ENCODE measurements around the gene HMGCR.

DNA sequence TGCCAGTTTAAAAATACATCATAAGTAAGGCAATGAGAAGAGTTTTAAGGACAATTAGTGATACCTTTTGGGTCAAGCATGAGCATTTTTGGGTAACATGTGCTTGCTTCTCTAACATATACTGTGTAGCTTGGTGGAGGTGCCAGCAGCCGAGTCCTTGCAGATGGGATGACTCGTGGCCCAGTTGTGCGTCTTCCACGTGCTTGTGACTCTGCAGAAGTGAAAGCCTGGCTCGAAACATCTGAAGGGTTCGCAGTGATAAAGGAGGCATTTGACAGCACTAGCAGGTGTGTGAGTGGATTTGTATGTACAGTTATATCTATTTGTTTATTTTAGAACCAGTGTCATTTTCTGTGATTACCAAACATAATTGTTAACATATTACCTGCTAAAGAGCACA lies 18.2 kb downstream of the HMGCR start:
- TF ChIP-seq, protein P1, sequence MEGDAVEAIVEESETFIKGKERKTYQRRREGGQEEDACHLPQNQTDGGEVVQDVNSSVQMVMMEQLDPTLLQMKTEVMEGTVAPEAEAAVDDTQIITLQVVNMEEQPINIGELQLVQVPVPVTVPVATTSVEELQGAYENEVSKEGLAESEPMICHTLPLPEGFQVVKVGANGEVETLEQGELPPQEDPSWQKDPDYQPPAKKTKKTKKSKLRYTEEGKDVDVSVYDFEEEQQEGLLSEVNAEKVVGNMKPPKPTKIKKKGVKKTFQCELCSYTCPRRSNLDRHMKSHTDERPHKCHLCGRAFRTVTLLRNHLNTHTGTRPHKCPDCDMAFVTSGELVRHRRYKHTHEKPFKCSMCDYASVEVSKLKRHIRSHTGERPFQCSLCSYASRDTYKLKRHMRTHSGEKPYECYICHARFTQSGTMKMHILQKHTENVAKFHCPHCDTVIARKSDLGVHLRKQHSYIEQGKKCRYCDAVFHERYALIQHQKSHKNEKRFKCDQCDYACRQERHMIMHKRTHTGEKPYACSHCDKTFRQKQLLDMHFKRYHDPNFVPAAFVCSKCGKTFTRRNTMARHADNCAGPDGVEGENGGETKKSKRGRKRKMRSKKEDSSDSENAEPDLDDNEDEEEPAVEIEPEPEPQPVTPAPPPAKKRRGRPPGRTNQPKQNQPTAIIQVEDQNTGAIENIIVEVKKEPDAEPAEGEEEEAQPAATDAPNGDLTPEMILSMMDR (IDR thresholded peaks at IDR 0.05; ENCODE audit: poor library complexity) = no peak
- no peak for TF ChIP-seq EZH2 (IDR thresholded peaks at IDR 0.05; ENCODE audit: borderline replicate concordance)
- TF ChIP-seq EZH2phosphoT487 (IDR thresholded peaks at IDR 0.05; ENCODE audit: low read depth, severe bottlenecking, unreplicated experiment) = no peak
